Omental fat pad (tissue), 4 donors: ENCODE measurements around the gene SLAIN1. TPM values are rescaled to one million over a fixed set of nuclear protein-coding genes. Genes with fewer than 3 reads are reported as not detected.

Source experiments
- ATAC-seq: fragments of 150-250 bp; one replicate; pipeline ENCODE4 v1.9.1; 2016; ENCODE audit warnings: mild to moderate bottlenecking, moderate library complexity; ENCODE audit not compliant: low FRiP score
- DNase-seq: peaks from one replicate; pipeline ENCODE4 v3.0.0-alpha.2; 2019; ENCODE audit warnings: low spot score
- total RNA-seq, 4 donors: library from RNA; depleted of rRNA; stranded (reverse); fragments of >200 nt; gene quantifications; one replicate each; pipeline ENCODE4 v1.1.0, GENCODE V29; 2016
- TF ChIP-seq, protein P1 (sequence below), 3 donors: fragments of 450-650 bp; IDR thresholded peaks; one replicate each; pipeline ENCODE4 v1.5.1; 2016 to 2017; ENCODE audit warnings: antibody characterized with exemption in 3 of 3, mild to moderate bottlenecking in 3 of 3, moderate library complexity in 2 of 3

The SLAIN1 gene
- total RNA-seq, 4 donors from 2014 or later: 1.3 to 9.8 (median 4.9) TPM

DNA sequence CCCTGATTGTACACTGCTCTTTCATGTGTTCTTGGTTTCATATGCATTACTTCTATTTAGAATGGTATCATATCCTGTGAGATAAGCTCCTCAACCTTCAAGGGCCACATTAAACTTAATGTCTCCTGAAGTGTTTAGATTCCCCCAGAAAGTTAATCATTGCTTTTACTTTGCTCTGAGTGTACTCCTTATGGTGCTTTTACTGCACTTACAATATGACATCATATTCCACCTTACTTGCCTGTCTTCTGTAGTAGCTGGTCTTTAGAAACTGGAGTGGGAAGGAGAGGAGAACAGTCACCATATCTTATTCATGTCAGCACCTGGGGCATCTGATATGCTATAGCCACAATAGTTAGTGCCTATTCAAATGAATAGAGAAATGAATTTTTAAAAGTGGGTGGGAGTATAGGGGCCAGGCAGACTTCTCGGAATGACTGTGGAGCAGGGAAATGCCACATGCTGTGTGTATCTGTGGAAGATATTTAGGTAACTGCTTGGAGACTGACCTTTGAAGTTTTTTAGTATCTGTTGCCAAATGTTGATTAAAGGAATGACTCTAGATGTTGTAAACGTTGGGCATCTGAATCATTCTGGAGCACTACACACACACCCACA lies 40.2 kb downstream of the SLAIN1 start:
- TF ChIP-seq, protein P1, sequence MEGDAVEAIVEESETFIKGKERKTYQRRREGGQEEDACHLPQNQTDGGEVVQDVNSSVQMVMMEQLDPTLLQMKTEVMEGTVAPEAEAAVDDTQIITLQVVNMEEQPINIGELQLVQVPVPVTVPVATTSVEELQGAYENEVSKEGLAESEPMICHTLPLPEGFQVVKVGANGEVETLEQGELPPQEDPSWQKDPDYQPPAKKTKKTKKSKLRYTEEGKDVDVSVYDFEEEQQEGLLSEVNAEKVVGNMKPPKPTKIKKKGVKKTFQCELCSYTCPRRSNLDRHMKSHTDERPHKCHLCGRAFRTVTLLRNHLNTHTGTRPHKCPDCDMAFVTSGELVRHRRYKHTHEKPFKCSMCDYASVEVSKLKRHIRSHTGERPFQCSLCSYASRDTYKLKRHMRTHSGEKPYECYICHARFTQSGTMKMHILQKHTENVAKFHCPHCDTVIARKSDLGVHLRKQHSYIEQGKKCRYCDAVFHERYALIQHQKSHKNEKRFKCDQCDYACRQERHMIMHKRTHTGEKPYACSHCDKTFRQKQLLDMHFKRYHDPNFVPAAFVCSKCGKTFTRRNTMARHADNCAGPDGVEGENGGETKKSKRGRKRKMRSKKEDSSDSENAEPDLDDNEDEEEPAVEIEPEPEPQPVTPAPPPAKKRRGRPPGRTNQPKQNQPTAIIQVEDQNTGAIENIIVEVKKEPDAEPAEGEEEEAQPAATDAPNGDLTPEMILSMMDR (IDR thresholded peaks at IDR 0.05): no peak
- ATAC-seq: no peak
- no peak for DNase-seq

DNA sequence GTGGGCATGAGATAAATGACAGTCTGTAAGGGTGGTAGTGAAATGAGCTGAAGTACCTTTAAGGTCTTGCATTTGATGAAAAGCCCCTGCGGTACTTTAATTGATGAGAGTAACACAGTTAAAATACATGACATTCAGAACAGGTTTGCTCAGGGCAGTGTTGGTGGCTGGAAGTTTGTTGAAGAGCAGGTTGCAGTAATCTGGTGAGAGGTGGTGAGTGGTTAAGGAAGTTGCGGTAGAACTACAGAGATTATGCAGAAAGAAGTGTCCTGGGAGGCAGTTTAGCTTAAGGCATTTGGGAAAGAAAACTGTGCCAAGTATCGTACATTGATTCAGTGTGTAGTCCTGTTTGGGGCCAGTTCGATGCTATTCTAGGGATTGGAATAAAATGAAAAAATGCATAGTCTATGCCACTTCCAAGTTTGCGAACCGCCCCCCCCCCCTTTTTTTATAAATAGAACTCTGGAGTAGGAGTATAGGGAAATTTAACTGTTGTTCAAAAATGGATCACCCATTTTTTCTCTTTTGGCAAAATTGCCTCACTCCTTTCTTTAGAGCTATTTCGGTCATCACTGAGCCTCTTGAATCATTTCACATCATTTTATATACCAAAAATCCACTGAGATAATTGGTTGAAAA lies 42.7 kb downstream of the SLAIN1 start:
- no peak for DNase-seq
- TF ChIP-seq, protein P1 (IDR thresholded peaks at IDR 0.05): no peak
- no peak for ATAC-seq

DNA sequence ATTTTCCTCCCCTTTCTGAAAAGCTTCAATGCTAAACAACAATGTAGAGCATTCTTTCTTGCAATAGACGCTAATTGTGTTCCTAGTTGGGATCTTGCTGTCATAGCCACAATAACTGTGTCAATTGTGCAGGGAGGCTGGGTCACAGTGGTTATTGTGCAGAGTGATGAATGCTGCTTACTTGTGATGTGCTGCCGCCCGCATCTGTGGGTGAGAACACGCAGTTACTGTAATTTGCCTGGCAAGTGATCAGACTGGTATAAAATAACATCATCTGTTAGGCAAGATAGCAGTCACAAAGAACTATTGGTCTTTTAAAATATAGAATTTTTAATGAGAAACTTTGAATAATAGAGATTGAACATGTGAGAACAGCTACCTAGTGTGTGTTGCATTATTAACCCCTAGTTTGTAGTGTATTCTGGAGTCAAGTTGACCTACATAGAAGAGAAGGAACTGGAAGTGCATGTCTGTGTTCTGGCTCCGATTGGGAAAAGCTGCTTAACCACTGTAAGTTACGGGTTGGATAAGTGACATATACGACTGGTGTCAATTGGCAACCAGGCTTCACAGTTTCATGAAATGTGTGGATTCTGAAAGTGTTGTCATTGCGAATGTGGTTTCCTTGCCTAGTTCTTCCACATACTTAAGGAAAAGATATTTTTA lies 43.6 kb downstream of the SLAIN1 start:
- DNase-seq (no peak), ATAC-seq (no peak)
- TF ChIP-seq, protein P1 (IDR thresholded peaks at IDR 0.05): no peak

DNA sequence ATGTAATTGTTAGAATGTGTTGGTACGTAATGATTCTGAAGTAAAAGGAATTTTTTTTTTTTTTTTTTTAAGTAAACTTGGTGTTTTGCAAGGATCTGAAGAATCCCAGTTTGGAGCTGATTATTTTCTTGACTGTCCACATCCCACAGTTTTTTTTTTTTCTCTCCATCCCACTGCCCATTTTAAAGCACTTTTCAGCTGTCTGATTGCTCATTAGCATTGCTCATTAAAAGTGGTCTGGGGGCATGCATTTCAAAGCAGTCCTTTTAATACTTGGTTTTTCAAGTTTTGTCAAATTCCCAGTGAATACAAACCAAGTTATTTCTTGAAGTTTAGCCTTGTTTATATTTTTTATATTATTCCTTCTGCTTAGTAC lies 44.1 kb downstream of the SLAIN1 start:
- DNase-seq (no peak), ATAC-seq (no peak)
- TF ChIP-seq, protein P1 (IDR thresholded peaks at IDR 0.05): no peak

DNA sequence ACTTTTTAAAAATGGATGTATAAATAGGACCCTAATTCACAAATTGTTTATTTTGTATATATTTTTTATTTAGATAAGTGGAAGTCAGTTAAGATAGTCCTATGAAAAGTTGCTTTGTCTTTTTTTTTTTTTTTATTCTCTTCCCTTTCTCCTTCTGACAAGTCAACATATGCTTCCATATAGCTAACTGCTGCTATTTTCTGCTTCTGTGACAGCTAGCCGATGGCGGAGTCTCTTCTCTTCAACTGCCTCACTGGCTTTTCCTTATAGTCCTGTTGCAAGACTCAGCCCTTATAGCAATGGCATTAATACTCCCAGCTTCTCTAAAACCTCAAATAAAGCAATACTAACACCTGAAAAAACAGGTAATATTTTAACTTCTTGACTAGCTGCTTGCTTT lies 45.3 kb downstream of the SLAIN1 start:
- TF ChIP-seq, protein P1 (IDR thresholded peaks at IDR 0.05): no peak
- ATAC-seq (no peak), DNase-seq (no peak)

DNA sequence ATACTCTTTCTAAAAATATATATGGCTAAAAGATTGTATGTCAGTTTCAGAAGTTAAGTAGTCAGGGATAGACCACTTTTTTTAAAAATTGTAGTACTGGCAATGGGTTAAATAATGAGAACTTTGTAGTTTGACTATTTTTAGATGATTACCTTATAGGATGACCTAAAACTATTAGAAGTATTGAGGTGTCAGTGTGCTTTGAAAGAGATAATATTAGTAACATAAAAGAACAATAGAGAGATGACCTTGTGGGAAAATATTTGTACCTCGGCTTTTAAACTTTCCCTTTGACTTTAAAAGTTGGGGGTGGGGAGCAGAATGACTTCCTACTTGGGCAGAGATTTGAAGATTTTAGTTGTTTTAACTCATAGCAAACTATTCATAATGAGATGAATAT lies 48.3 kb downstream of the SLAIN1 start:
- no peak for ATAC-seq
- no peak for DNase-seq
- TF ChIP-seq, protein P1 (IDR thresholded peaks at IDR 0.05): no peak
